HepG2 (cell line): ENCODE measurements around the gene C1orf87. TPM values are rescaled to one million over a fixed set of nuclear protein-coding genes. Genes with fewer than 3 reads are reported as not detected.
A peak's percentile ranks its signal among the peaks of the same experiment; 100 is the strongest.

ENCODE experiments used
- ATAC-seq: fragments of 200-7000 bp; cut with Tn5 transposase; 3 replicates; pipeline ENCODE4 v1.9.1; 2020; ENCODE audit warnings: mild to moderate bottlenecking, moderate library complexity
- BruUV-seq: library from RNA; stranded (reverse); fragments of 400-500 nt; replicated peaks from 2 replicates; lab custom pipeline; 2021; lab: Mats Ljungman, UMichigan
- CTCF ChIA-PET: fragments of 300-600 bp; formaldehyde crosslinking; extraction: SDS; loops from one replicate; lab custom pipeline; 2021; ENCODE audit warnings: low total read pairs, inconsistent platforms, low intra/inter-chr PET ratio; lab: Yijun Ruan, JAX
- POLR2A ChIA-PET: fragments of 350-600 bp; sonication (Branson Sonifier 250); formaldehyde crosslinking; loops from one replicate; lab custom pipeline; 2020; ENCODE audit warnings: antibody characterized with exemption, inconsistent platforms; lab: Yijun Ruan, JAX
- DNase-seq: peaks from one replicate; pipeline ENCODE4 v3.0.0-alpha.2; 2015; ENCODE audit warnings: low spot score
- FAIRE-seq: peaks from 3 replicates; lab custom pipeline; 2011; peaks lifted over from hg19 to GRCh38; lab: Jason Lieb, UNC
- H2AFZ ChIP-seq: one replicate; pipeline ENCODE4 v1.6.1; 2011; ENCODE audit warnings: low read length, inconsistent platforms
- H3K27ac ChIP-seq: fragments of 300-600 bp; 3 replicates; pipeline ENCODE4 v1.8.0; 2011; ENCODE audit warnings: mixed run types, mild to moderate bottlenecking, mixed read lengths, low read length, inconsistent platforms; ENCODE audit not compliant: insufficient read depth; ENCODE audit errors: extremely low read length
- H3K27me3 ChIP-seq, 2 experiments: fragments of 200-600 bp in 1 of 2; 2 replicates in 1 of 2; 3 replicates in 1 of 2; pipeline versions ENCODE4 v1.6.0 to v1.8.0; 2011; ENCODE audit warnings: low read length in 2 of 2, mild to moderate bottlenecking in 2 of 2, moderate library complexity in 2 of 2, inconsistent platforms in 1 of 2; ENCODE audit not compliant: insufficient read depth in 2 of 2, control insufficient read depth in 1 of 2
- H3K36me3 ChIP-seq, 2 experiments: fragments of 200-600 bp in 1 of 2; replicated peaks in 1 of 2; 2 replicates in 1 of 2; 3 replicates in 1 of 2; pipeline versions ENCODE4 v1.5.1 to v1.8.0; 2011; ENCODE audit warnings: low read length in 2 of 2, inconsistent platforms in 1 of 2; ENCODE audit not compliant: insufficient read depth in 2 of 2, control insufficient read depth in 1 of 2
- H3K4me1 ChIP-seq: 2 replicates; pipeline ENCODE4 v1.5.1; 2012; ENCODE audit warnings: low read length, inconsistent platforms; ENCODE audit not compliant: insufficient read depth
- H3K4me2 ChIP-seq: 2 replicates; pipeline ENCODE4 v1.6.0; 2011; ENCODE audit warnings: low read depth, low read length, inconsistent platforms
- H3K4me3 ChIP-seq, 3 experiments: fragments of 200-600 bp in 1 of 3; sonication (generic), shearing (Covaris generic) in 1 of 3; replicated peaks in 1 of 3; 2 replicates each; pipeline ENCODE4 v1.5.1; 2011 to 2016; ENCODE audit warnings: low read length in 3 of 3, inconsistent platforms in 2 of 3, low read depth in 2 of 3, mild to moderate bottlenecking in 2 of 3, control low read depth in 1 of 3, mixed read lengths in 1 of 3; ENCODE audit not compliant: insufficient read depth in 1 of 3
- H3K79me2 ChIP-seq: one replicate; pipeline ENCODE4 v1.6.1; 2011; ENCODE audit warnings: low read length, inconsistent platforms; ENCODE audit not compliant: insufficient read depth
- H3K9ac ChIP-seq: 2 replicates; pipeline ENCODE4 v1.6.0; 2011; ENCODE audit warnings: mild to moderate bottlenecking, low read depth, low read length, inconsistent platforms; ENCODE audit not compliant: insufficient read depth
- H3K9me3 ChIP-seq: 2 replicates; pipeline ENCODE4 v1.5.1; 2012; ENCODE audit warnings: mild to moderate bottlenecking, low read length
- H4K20me1 ChIP-seq: 2 replicates; pipeline ENCODE4 v1.6.0; 2011; ENCODE audit warnings: inconsistent platforms, mild to moderate bottlenecking, low read length, moderate library complexity; ENCODE audit not compliant: insufficient read depth
- DNMT1 ChIP-seq: sonication (generic); formaldehyde crosslinking; IDR thresholded peaks from 2 replicates; pipeline ENCODE4 v1.5.1; 2020; ENCODE audit warnings: mild to moderate bottlenecking, missing genetic modification reagents
- MAFK ChIP-seq, 2 experiments: IDR thresholded peaks in 1 of 2; conservative IDR thresholded peaks in 1 of 2; 2 replicates each; pipeline ENCODE4 v1.6.1; 2011; ENCODE audit warnings: improper control_type of control experiment in 2 of 2, low read length in 2 of 2
- MAZ ChIP-seq, 2 experiments: sonication (generic) in 1 of 2; formaldehyde crosslinking in 1 of 2; IDR thresholded peaks; 2 replicates each; pipeline versions ENCODE4 v1.5.0 to v1.6.1; 2012 to 2020; ENCODE audit warnings: low read depth in 2 of 2, mild to moderate bottlenecking in 2 of 2, borderline replicate concordance in 1 of 2, improper control_type of control experiment in 1 of 2, low read length in 1 of 2, missing genetic modification reagents in 1 of 2, moderate library complexity in 1 of 2
- POGZ ChIP-seq: sonication (generic); formaldehyde crosslinking; IDR thresholded peaks from 2 replicates; pipeline ENCODE4 v1.4.0; 2020; ENCODE audit warnings: mild to moderate bottlenecking, missing genetic modification reagents
- SMARCC2 ChIP-seq: fragments of 450-650 bp; IDR thresholded peaks from 2 replicates; pipeline ENCODE4 v1.6.1; 2017; ENCODE audit warnings: antibody characterized with exemption, mild to moderate bottlenecking
- TRAFD1 ChIP-seq: sonication (generic); formaldehyde crosslinking; IDR thresholded peaks from 2 replicates; pipeline ENCODE4 v1.5.1; 2020; ENCODE audit warnings: missing genetic modification reagents, mild to moderate bottlenecking, borderline replicate concordance
- WIZ ChIP-seq: sonication (generic); formaldehyde crosslinking; IDR thresholded peaks from 2 replicates; pipeline ENCODE4 v1.5.1; 2020; ENCODE audit warnings: mild to moderate bottlenecking, missing genetic modification reagents
- ZFP90 ChIP-seq: sonication (generic); formaldehyde crosslinking; IDR thresholded peaks from 2 replicates; pipeline ENCODE4 v1.8.0; 2022; ENCODE audit warnings: missing genetic modification reagents, mild to moderate bottlenecking, inconsistent platforms, borderline replicate concordance
- ZNF138 ChIP-seq: sonication (generic); formaldehyde crosslinking; IDR thresholded peaks from 2 replicates; pipeline ENCODE4 v1.5.0; 2020; ENCODE audit warnings: mild to moderate bottlenecking, low read depth, missing genetic modification reagents
- ZNF180 ChIP-seq: sonication (generic); formaldehyde crosslinking; IDR thresholded peaks from 2 replicates; pipeline ENCODE4 v1.4.0; 2020; ENCODE audit warnings: low read depth, missing genetic modification reagents, borderline replicate concordance
- ZNF331 ChIP-seq: sonication (generic); formaldehyde crosslinking; IDR thresholded peaks from 2 replicates; pipeline ENCODE4 v1.4.0; 2020; ENCODE audit warnings: missing genetic modification reagents
- ZNF776 ChIP-seq: sonication (generic); formaldehyde crosslinking; IDR thresholded peaks from 2 replicates; pipeline ENCODE4 v1.4.0; 2020; ENCODE audit warnings: mild to moderate bottlenecking, missing genetic modification reagents
- ZNF792 ChIP-seq: IDR thresholded peaks from 2 replicates; pipeline ENCODE4 v1.6.1; 2016
- WGBS: methylation state at CpG from one replicate; pipeline ENCODE4 v1.1.6; 2017; ENCODE audit warnings: low lambda C conversion rate; 5-methylcytosine and 5-hydroxymethylcytosine counted together
- in situ Hi-C: cut with HindIII; loops from 2 replicates; pipeline ENCODE4 v1.10.0; 2017; ENCODE audit warnings: low pct_unique_long_range_greater_than_20kb; ENCODE audit not compliant: extremely low pct_ligation_motif_present
- intact Hi-C: fragments of 100-400 bp; cut with micrococcal nuclease; formaldehyde crosslinking; loops from one replicate; pipeline ENCODE4 v1.10.0; 2022; ENCODE audit not compliant: unreplicated experiment
- polyA plus RNA-seq, 8 experiments: library from polyadenylated mRNA; depleted of rRNA in 3 of 8; stranded (reverse) in 7 of 8; unstranded in 1 of 8; fragments of >200 nt; fragmentation: Illumina TruSeq in 4 of 8; extraction: Trizol in 4 of 8; gene quantifications; 2 replicates each; pipeline versions ENCODE4 v1.2.1 to v1.2.3, GENCODE V29; 2011 to 2016; ENCODE audit warnings: low read depth in 4 of 8, missing spikeins in 1 of 8, mixed read lengths in 1 of 8; ENCODE audit not compliant: insufficient read depth in 1 of 8
- total RNA-seq, 5 experiments: library from RNA; depleted of rRNA; stranded (reverse); fragments of >200 nt; fragmentation: Illumina TruSeq; extraction: Trizol; gene quantifications; 2 replicates each; pipeline ENCODE4 v1.2.3, GENCODE V29; 2016; ENCODE audit warnings: low read depth in 1 of 5

The C1orf87 gene
- total and polyA plus RNA-seq, 2 of the 13 experiments (the other 11 are each of a cell fraction or from before 2014, with no cell fraction given) = not detected

- TF ChIP-seq MAZ (IDR thresholded peaks at IDR 0.05; ENCODE audit: borderline replicate concordance, low read depth, low read length) = no peak
- TF ChIP-seq MAZ (CRISPR knock-in tag; IDR thresholded peaks at IDR 0.05; ENCODE audit: low read depth) = no peak
- TF ChIP-seq ZNF331 (CRISPR knock-in tag) = no peak
- TF ChIP-seq MAFK (conservative IDR thresholded peaks at IDR 0.05 in 1 of 2, IDR thresholded peaks at IDR 0.05 in 1 of 2; ENCODE audit: low read length in 2 of 2) = peak; percentile 77 to 78; a peak in 3 of 4 replicates
Observed at GRCh38 chr1:60054374-60054773, 19.2 kb downstream of the C1orf87 start (continued).

GRCh38 chr1:60052601-60053000, 21.0 kb downstream of the C1orf87 start:
- ChIA-PET POLR2A (no interaction called here), CTCF (no interaction called here)
- Histone ChIP-seq H3K27me3 (no peaks in the 10 kb centered on the region; a peak in 1 of 5 replicates), H3K4me3 (no peak overlapping the region), H3K4me1 (no peaks in the 10 kb centered on the region), H4K20me1 (no peaks in the 10 kb centered on the region), H3K79me2 (no peaks in the 10 kb centered on the region), H3K9me3 (no peaks in the 10 kb centered on the region), H2AFZ (no peak overlapping the region), H3K36me3 (no peaks in the 10 kb centered on the region), H3K9ac (no peak overlapping the region), H3K4me2 (no peak overlapping the region), H3K27ac (no peak overlapping the region)
- ATAC-seq (no peak), FAIRE-seq (no peak), DNase-seq (no peak)
- no TSS peak for BruUV-seq
- in situ Hi-C loops (no loop called here), intact Hi-C loops (no loop called here)
- WGBS = 28% methylated on average over 2 of the region's 9 CpGs
- no peak for TF ChIP-seq ZFP90 (CRISPR knock-in tag)
- no peak for TF ChIP-seq ZNF776 (CRISPR knock-in tag)
- no peak for TF ChIP-seq TRAFD1 (CRISPR knock-in tag)
- no peak for TF ChIP-seq SMARCC2
- no peak for TF ChIP-seq POGZ (CRISPR knock-in tag)
- TF ChIP-seq ZNF138 (CRISPR knock-in tag) = no peak
- no peak for TF ChIP-seq DNMT1 (CRISPR knock-in tag)
- TF ChIP-seq ZNF180 (CRISPR knock-in tag) = no peak
- no peak for TF ChIP-seq WIZ (CRISPR knock-in tag)
- TF ChIP-seq ZNF792 (CRISPR knock-in tag) = no peak
